PC-9 (cell line): ENCODE data around the gene EGLN2. TPM values are rescaled to one million over a fixed set of nuclear protein-coding genes. Genes with fewer than 3 reads are reported as not detected.

Experiments used
- BruUV-seq: library from RNA; stranded (reverse); fragments of 400-500 nt; replicated peaks from 2 replicates; lab custom pipeline; 2021; lab: Mats Ljungman, UMichigan
- CTCF ChIA-PET: fragments of 300-600 bp; sonication (Branson Sonifier 250); formaldehyde crosslinking; loops from one replicate; lab custom pipeline; 2022; ENCODE audit warnings: antibody characterized with exemption; lab: Charles Lee
- POLR2A ChIA-PET: fragments of 300-600 bp; sonication (Branson Sonifier 250); formaldehyde crosslinking; loops from one replicate; lab custom pipeline; 2022; ENCODE audit warnings: antibody characterized with exemption; ENCODE audit not compliant: unreplicated experiment; lab: Charles Lee
- DNase-seq, 2 experiments: peaks; one replicate each; pipeline versions ENCODE4 v3.0.0 to v3.0.0-alpha.2; 2015 to 2022; ENCODE audit warnings: mixed read lengths in 1 of 2
- H2AFZ ChIP-seq: fragments of 200-600 bp; sonication (generic); 2 replicates; pipeline ENCODE4 v1.8.1; 2017; ENCODE audit warnings: antibody characterized with exemption
- H3F3A ChIP-seq: fragments of 200-600 bp; sonication (generic); 2 replicates; pipeline ENCODE4 v1.8.1; 2017; ENCODE audit warnings: antibody characterized with exemption, mild to moderate bottlenecking, low read depth; ENCODE audit not compliant: insufficient read depth
- H3K27ac ChIP-seq: fragments of 200-600 bp; sonication (generic); 2 replicates; pipeline ENCODE4 v1.6.1; 2016; ENCODE audit warnings: mixed run types
- H3K27me3 ChIP-seq: fragments of 200-600 bp; sonication (generic); 2 replicates; pipeline ENCODE4 v1.6.1; 2016; ENCODE audit warnings: low read depth, mixed run types; ENCODE audit not compliant: insufficient read depth
- H3K36me3 ChIP-seq: fragments of 200-600 bp; sonication (generic); 2 replicates; pipeline ENCODE4 v1.6.1; 2016; ENCODE audit warnings: low read depth, mixed run types
- H3K4me1 ChIP-seq: fragments of 200-600 bp; sonication (generic); replicated peaks from 2 replicates; pipeline ENCODE4 v1.6.1; 2016; ENCODE audit warnings: mixed run types; ENCODE audit not compliant: insufficient read depth
- H3K4me2 ChIP-seq: fragments of 200-600 bp; sonication (generic); 2 replicates; pipeline ENCODE4 v1.6.1; 2017; ENCODE audit warnings: mixed run types
- H3K4me3 ChIP-seq: fragments of 200-600 bp; sonication (generic); 2 replicates; pipeline ENCODE4 v1.6.1; 2016; ENCODE audit warnings: mixed run types
- H3K79me2 ChIP-seq: fragments of 200-600 bp; sonication (generic); 2 replicates; pipeline ENCODE4 v1.6.1; 2017; ENCODE audit warnings: low read depth, mixed run types
- H3K9me2 ChIP-seq: fragments of 200-600 bp; sonication (generic); 2 replicates; pipeline ENCODE4 v1.8.1; 2017; ENCODE audit warnings: mild to moderate bottlenecking; ENCODE audit not compliant: insufficient read depth
- H3K9me3 ChIP-seq: fragments of 200-600 bp; sonication (generic); 2 replicates; pipeline ENCODE4 v1.8.1; 2016; ENCODE audit warnings: low read depth; ENCODE audit not compliant: insufficient read depth
- H4K20me1 ChIP-seq: fragments of 200-600 bp; sonication (generic); 2 replicates; pipeline ENCODE4 v1.8.1; 2017; ENCODE audit not compliant: insufficient read depth
- CTCF ChIP-seq: fragments of 200-600 bp; sonication (generic); conservative IDR thresholded peaks from 2 replicates; pipeline ENCODE4 v1.6.1; 2017; ENCODE audit warnings: mixed run types, antibody characterized with exemption, mild to moderate bottlenecking, moderate library complexity
- EZH2 ChIP-seq: fragments of 200-600 bp; sonication (generic); IDR thresholded peaks from 2 replicates; pipeline ENCODE4 v1.8.0; 2017; ENCODE audit warnings: antibody characterized with exemption, low read depth
- intact Hi-C: fragments of 100-400 bp; cut with micrococcal nuclease; formaldehyde crosslinking; loops from one replicate; pipeline ENCODE4 v1.10.0; 2022; ENCODE audit not compliant: unreplicated experiment
- total RNA-seq: library from RNA; stranded (reverse); gene quantifications from 2 replicates; pipeline ENCODE4 v1.2.3, GENCODE V29; 2021

Gene EGLN2
- total RNA-seq, 1 experiment from 2014 or later = 78.4 TPM

DNA sequence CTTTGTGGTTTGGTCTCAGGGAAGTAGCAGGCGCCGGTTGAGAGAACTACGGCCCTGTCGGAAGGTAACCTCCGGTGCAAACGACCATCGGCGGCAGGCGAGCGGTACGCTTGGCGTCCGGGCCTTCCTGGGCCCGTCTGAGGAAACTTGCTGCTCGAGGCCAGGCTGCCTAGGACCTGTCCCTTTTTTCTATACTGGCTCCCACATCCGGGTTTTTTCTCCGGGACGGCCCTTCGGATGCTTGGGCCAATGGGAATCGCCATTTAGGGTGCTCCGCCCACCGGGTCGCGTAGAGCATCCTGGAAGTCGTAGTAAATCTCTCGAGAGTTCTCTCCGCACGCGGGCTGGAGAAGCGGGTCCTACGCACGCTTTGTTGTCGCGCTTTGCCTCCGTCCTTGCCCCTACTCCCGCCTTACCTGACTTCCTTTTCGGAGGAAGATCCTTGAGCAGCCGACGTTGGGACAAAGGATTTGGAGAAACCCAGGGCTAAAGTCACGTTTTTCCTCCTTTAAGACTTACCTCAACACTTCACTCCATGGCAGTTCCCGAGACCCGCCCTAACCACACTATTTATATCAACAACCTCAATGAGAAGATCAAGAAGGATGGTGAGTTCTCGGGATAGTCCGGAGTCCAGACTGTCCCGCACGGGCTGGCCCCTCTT is 48.0 kb upstream of the EGLN2 start, which contains the start of gene SNRPA:
Gene SNRPA, plus strand, starts transcription at position 330 of the 664 bp plus-strand sequence. Its CDS starts 206 bp downstream, at position 536.
- Histone ChIP-seq H3F3A (peaks cover 11% of the 10 kb centered on the region), H3K36me3 (peaks cover 23% of the 10 kb centered on the region; the same call in 1 of the 2 replicates), H3K4me3 (peak within 1 kb of the TSS; percentile 95), H4K20me1 (peaks cover 32% of the 10 kb centered on the region), H3K27me3 (no peaks in the 10 kb centered on the region), H3K27ac (peak within 1 kb of the TSS; percentile 91), H3K79me2 (peaks cover 64% of the 10 kb centered on the region), H2AFZ (peak within 1 kb of the TSS; percentile 74), H3K4me1 (peaks cover 39% of the 10 kb centered on the region), H3K9me3 (no peaks in the 10 kb centered on the region), H3K9me2 (no peaks in the 10 kb centered on the region), H3K4me2 (peak within 1 kb of the TSS; percentile 92)
- CTCF ChIA-PET = no interaction called here
- intact Hi-C loops = loop anchor here (1.0 to 5.0 kb wide), 8 partner anchors 15 to 513 kb away; partner anchors contain the start of genes COQ8B, EGLN2, HNRNPUL1 and NUMBL
- no TSS peak for BruUV-seq
- peak; percentile 95 to 97 for DNase-seq
- POLR2A ChIA-PET = interaction anchor here (0.5 to 1.0 kb wide), 16 partner anchors 15 to 985 kb away, joined by 3 to 22 read pairs (median 4); partner anchors contain the start of genes B9D2, RAB4B and SERTAD1
- TF ChIP-seq EZH2 (no peak), CTCF (no peak)

- no peak for DNase-seq
- no peak overlapping the region for H2AFZ ChIP-seq
- peaks cover 39% of the 10 kb centered on the region for H3K4me1 ChIP-seq
- TF ChIP-seq EZH2 = no peak
- TF ChIP-seq CTCF = no peak
- peaks cover 11% of the 10 kb centered on the region for H3F3A ChIP-seq
- BruUV-seq = no TSS peak
- H3K36me3 ChIP-seq = peaks cover 24% of the 10 kb centered on the region; the same call in 1 of the 2 replicates
- no peaks in the 10 kb centered on the region for H3K9me2 ChIP-seq
- intact Hi-C loops = loop anchor here (5.0 kb wide), 1 partner anchor 60 kb away; no protein-coding TSS in a partner anchor
- no peaks in the 10 kb centered on the region for H3K9me3 ChIP-seq
- peaks cover 45% of the 10 kb centered on the region for H4K20me1 ChIP-seq
- H3K4me3 ChIP-seq = peak overlapping the region; percentile 90
- POLR2A ChIA-PET = no interaction called here
- H3K4me2 ChIP-seq = peak overlapping the region; percentile 73
- peak overlapping the region; percentile 76 for H3K27ac ChIP-seq
- H3K79me2 ChIP-seq = peaks cover 77% of the 10 kb centered on the region
- no peaks in the 10 kb centered on the region for H3K27me3 ChIP-seq
- CTCF ChIA-PET = interaction anchor here (0.7 to 0.8 kb wide), 2 partner anchors 55 to 90 kb away, joined by 4 read pairs; no protein-coding TSS in a partner anchor
Observed at GRCh38 chr19:40752257-40752781, 46.7 kb upstream of the EGLN2 start.

DNA sequence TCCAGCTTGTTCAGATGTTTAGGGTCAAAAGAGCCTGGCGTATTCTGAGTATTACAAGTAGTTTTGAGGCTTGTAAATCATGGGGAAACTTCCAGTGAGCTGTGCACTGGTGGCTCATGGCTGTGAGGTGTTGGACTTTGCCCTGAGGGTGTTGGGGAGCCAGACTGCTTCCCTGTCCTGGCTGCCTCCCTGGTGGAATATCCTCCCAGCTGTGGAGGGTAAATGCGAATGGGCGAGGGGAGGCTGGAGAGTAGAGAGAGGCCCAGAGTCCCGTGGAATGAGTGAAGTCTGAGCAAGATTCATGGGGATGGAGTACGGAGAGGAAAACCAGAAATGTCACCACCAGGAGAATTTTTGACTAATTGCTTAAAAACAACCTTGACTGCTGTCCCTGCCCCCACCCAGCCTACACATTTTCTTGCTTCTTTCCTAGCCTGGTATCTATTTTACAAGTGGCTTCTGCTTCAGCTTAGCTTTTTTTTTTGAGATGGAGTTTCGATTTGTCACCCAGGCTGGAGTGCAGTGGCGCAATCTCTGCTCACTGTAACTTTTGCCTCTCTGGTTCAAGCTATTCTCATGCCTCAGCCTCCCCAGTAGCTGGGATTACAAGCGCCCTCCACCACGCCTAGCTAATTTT is 44.3 kb upstream of the EGLN2 start:
- H3K9me2 ChIP-seq = no peaks in the 10 kb centered on the region
- intact Hi-C loops = loop anchor here (5.0 kb wide), 1 partner anchor 58 kb away; no protein-coding TSS in a partner anchor
- no peaks in the 10 kb centered on the region for H3K27me3 ChIP-seq
- peak overlapping the region; percentile 17; the same call in 1 of the 2 replicates for H3K27ac ChIP-seq
- peaks cover 66% of the 10 kb centered on the region for H4K20me1 ChIP-seq
- no peaks in the 10 kb centered on the region for H3K9me3 ChIP-seq
- CTCF ChIA-PET = interaction anchor here (0.6 kb wide), 3 partner anchors 19 to 120 kb away, joined by 3 to 6 read pairs (median 3); no protein-coding TSS in a partner anchor
- no peak overlapping the region; the same call in 1 of the 2 replicates for H3K4me3 ChIP-seq
- TF ChIP-seq EZH2 (no peak), CTCF (no peak)
- DNase-seq = no peak
- no TSS peak for BruUV-seq
- peaks cover 41% of the 10 kb centered on the region for H3K36me3 ChIP-seq
- H2AFZ ChIP-seq = no peak overlapping the region
- POLR2A ChIA-PET = interaction anchor here (0.6 kb wide), 1 partner anchor 544 kb away, joined by 9 read pairs; no protein-coding TSS in a partner anchor
- peaks cover 24% of the 10 kb centered on the region for H3K4me1 ChIP-seq
- H3K79me2 ChIP-seq = peaks cover 80% of the 10 kb centered on the region
- peak overlapping the region; percentile 50 for H3K4me2 ChIP-seq
- H3F3A ChIP-seq = peaks cover 21% of the 10 kb centered on the region; the same call in 1 of the 2 replicates
